Measurements from ENCODE around the gene NTHL1.

DNA sequence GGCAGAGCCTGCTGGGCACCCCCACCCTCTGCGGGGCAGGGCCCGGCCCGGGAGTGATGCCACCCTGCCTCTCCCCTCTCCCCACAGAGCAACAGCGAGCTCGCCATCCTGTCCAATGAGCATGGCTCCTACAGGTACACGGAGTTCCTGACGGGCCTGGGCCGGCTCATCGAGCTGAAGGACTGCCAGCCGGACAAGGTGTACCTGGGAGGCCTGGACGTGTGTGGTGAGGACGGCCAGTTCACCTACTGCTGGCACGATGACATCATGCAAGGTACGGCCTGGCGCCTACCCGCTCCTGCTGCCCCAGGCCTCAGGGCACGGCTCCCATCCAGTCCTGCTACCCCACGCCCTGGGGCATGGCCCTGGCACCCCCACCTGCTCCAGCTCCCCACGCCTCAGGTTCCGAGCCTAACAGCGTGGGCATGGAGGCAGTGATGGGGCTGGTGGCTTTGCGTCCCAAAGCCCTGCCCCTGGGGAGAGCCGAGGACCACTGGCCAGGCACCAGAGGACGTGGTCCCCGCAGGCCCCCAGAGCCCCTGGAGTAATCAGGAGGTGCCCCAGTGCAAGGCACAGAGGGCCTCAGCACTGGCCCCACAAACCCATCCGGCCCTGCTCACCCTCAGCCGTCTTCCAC is 38.6 kb upstream of the NTHL1 start:
- TF ChIP-seq, protein P1, sequence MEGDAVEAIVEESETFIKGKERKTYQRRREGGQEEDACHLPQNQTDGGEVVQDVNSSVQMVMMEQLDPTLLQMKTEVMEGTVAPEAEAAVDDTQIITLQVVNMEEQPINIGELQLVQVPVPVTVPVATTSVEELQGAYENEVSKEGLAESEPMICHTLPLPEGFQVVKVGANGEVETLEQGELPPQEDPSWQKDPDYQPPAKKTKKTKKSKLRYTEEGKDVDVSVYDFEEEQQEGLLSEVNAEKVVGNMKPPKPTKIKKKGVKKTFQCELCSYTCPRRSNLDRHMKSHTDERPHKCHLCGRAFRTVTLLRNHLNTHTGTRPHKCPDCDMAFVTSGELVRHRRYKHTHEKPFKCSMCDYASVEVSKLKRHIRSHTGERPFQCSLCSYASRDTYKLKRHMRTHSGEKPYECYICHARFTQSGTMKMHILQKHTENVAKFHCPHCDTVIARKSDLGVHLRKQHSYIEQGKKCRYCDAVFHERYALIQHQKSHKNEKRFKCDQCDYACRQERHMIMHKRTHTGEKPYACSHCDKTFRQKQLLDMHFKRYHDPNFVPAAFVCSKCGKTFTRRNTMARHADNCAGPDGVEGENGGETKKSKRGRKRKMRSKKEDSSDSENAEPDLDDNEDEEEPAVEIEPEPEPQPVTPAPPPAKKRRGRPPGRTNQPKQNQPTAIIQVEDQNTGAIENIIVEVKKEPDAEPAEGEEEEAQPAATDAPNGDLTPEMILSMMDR (IDR thresholded peaks at IDR 0.05) = no peak
- no peak for TF ChIP-seq POLR2A (IDR thresholded peaks at IDR 0.05)

Measured in testis (tissue), 2 donors.